Measurements from ENCODE around the gene RCSD1.

RCSD1 gene

DNA sequence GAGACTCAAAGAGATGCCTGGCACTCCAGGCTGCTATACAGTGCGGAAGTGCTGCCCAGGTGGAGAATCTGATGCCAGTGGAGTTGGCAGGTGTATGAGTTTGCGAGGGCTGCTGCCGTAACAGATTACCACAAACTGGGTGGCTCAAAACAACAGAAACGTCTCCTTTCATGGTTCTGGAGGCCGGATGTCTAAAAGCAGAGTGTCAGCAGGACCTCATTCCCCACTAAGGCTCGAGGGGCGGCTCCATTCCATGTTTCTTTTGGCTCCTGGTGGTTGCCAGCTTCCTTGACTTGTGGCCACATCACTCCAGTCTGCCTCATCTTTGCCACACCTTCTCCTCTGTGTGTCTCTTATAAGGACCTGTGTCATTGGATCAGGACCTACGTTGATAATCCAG, 10.0 kb downstream of the RCSD1 start:
- no peak for DNase-seq (ENCODE audit: low read depth, low spot score)

DNA sequence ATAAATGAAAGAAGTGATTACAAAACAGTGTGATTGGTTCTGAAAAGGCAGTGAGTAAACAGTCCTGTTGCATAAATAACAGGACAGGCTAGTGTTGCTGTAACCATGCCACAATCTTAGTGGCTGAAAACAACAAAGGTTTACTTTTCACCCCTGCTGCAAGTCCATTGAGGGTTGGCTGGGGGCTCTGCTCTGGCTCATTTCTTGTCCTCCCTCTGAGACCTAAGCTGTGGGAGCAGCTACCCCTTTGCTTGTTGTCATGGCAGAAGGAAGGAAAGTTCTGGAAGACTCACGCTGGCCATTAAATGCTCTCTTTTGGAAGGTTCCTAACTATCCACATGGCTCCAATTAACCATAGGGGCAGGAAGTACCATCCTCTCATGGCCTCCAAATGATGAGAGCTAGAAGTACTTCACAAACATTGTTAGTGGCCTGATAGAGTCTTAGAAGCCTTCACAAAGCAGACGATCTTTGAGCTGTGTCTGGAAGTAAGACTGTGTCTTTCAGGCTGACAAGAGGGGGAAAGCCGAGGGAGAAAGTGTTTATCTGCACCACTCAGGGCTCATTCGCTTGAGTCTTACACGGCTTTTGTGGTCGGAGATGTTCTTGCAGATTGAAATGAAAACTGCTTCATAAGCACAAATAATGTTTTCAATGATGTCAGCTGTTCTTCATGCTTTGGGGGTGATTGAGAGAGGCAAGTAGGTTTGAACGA, 11.9 kb downstream of the RCSD1 start:
- DNase-seq (ENCODE audit: low read depth, low spot score) = no peak

DNA sequence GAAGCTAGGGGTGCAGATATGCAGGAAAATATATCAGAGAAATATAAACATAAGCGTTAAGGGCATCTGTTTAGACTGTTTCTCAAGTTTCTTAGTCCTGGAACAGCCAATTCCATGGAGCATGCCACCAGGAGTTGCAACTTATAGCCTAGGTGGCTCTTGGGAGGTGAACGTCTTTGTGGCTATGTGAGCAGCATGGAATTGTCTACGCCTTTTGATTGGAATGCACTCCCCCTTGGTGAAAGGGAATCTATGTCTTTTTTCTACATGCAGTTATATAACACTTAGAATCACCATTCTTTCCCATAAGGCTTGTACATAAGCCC, 12.4 kb downstream of the RCSD1 start:
- no peak for DNase-seq (ENCODE audit: low read depth, low spot score)

DNA sequence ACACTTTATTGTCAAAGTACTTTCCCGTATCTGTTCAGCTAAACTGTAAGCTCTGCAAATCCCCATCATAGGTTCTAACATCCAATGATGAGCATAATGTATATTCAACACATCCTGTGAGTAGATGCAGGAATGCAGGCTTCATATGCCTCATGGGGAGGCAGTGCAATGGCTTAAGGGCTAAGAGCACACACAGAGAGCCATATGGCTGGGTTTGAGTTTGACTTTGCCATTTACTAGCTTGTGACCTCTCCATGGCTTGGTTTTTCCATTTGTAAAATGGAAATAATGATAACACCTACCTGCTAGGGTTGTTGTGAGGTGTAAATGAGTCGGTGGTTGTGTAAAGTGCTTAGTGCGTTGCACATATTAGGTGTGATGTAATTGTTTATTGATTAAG, 13.4 kb downstream of the RCSD1 start:
- no peak for DNase-seq (ENCODE audit: low read depth, low spot score)

- DNase-seq (ENCODE audit: low read depth, low spot score) = no peak
These were observed 14.5 kb downstream of the RCSD1 start for GRCh38 chr1:167644551-167644950.

DNA sequence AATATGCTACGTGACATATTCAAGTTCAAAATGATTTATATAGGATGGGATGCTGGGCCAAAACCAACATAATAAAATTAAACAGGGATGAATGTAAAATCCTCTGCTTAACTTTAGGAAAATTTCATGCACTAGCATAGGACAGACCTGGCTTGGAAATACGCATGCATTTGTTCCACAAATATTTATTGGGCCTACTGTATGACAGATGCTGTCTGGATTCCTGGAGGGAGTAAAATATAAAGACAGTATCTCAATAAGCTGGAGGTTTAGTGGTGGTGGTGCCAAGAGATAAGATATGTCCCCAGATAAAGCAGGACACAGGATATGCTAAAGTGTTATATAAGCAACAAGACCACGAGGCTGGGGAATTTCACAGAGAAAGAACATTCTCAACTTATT, 15.1 kb downstream of the RCSD1 start:
- no peak for DNase-seq (ENCODE audit: low read depth, low spot score)

DNA sequence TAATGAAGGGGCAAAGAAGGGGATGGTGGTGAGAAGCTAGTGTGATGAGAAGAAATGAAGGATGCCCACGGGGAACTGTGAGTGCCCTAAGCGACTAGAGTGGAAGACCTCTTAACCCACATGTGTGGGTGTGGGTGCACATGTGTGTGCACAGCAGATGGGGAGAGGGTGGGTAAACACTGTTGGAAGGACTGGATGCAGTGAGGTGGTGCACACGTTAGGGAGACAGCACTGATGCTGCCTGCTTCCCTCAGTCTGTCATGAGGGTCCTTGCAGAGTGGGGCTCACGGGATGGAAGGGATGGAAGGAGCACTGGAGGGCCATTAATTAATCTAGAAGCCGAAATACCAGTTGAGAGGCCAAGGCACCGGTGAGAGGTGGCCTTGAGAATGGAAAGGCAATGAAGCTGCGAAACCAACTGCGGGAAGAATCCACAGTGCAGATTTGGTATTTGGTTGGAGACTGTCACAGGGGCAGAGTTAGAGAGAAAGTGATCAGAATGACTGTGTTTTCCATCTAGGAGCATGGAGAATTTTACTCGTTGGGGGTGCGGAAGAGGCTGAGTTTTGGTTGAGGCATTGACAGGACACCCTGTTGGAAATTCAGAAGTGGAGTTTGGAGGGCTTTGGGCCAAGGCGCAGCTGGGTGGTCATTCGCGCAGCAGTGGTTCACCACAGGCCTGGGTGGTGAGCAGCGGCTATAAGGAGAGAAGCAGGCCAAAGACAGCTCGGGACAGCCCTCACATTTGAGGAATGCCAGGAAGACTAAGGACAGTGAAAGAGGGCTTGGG, 15.8 kb downstream of the RCSD1 start:
- no peak for DNase-seq (ENCODE audit: low read depth, low spot score)

GRCh38 chr1:167648252-167648849, 18.3 kb downstream of the RCSD1 start:
- DNase-seq (ENCODE audit: low read depth, low spot score) = no peak

GRCh38 chr1:167648978-167649744, 19.1 kb downstream of the RCSD1 start:
- no peak for DNase-seq (ENCODE audit: low read depth, low spot score)

DNA sequence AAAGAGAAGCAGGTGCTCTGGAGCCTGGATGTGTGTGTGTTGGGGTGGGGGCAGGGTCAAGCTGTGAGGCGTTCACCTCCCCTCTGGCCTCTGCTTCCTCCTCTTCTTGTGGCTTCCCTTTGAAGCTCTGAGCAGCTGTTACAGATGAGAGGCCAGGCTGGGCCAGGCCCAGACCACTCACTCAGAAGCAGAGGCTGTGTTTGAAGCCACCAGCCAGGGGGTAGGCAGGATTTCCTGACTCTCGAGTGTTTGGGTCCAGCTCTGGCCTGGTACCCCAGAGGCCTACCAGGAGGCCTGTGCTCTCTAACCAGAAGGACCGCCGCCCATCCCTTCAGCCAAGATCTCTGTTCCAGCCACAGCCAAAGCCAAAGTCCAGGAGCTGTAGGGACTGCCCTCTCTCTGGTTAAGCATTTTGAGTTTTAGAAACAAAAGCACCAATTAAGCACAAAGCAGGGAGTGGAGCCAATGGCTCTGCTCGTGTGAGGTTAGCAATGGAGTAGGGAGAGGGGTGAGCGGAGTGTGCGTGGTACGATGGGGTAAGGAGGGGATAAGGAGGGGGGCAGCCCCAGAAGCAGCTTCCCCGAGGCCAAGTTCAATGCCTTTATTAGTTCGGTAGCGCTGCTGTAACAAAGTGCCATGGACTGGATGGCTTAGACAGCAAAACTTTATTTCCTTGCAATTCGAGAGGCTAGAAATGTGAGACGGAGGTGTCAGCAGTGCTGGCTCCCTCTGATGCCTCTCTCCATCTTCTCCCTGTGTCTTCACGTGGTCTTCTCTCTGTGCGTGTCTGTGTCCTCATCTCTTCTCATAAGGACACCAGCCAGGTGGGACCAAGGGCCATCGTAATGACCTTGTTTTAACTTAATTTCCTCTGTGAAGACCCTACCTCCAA, 20.5 kb downstream of the RCSD1 start:
- no peak for DNase-seq (ENCODE audit: low read depth, low spot score)

- no peak for DNase-seq (ENCODE audit: low read depth, low spot score)
These were observed 21.2 kb downstream of the RCSD1 start for GRCh38 chr1:167651161-167651693.

DNA sequence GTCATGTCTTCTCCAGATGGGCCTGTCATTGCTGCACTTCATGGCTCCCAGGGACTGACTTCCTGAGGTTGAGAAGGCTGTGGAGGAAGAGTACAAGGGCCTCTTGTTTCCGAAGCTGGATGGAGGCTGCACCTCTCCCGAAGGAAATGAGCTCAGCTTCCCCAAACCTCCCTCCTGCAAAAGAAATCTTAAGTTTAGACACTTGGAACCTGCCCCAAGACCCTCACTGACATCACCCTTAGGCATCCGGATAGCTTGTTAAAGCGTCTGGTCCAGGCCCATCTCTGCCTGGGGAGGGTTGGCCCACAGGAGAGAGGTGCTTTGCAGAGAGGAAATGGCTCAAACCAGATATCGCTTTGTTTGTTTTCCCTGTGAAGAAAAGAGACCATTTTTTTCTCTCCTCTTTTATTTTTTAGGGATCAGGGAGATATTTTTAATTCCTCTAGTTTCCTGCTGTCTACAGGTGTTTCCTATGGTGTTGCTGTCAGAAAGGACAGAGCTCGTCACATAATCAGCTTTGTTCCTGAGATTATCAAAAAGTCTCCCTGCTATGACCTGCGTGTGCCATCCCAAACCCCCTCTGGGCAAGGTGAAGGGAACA, 25.0 kb downstream of the RCSD1 start:
- no peak for DNase-seq (ENCODE audit: low read depth, low spot score)

GRCh38 chr1:167656657-167657056, 26.6 kb downstream of the RCSD1 start:
- DNase-seq (ENCODE audit: low read depth, low spot score) = no peak

DNA sequence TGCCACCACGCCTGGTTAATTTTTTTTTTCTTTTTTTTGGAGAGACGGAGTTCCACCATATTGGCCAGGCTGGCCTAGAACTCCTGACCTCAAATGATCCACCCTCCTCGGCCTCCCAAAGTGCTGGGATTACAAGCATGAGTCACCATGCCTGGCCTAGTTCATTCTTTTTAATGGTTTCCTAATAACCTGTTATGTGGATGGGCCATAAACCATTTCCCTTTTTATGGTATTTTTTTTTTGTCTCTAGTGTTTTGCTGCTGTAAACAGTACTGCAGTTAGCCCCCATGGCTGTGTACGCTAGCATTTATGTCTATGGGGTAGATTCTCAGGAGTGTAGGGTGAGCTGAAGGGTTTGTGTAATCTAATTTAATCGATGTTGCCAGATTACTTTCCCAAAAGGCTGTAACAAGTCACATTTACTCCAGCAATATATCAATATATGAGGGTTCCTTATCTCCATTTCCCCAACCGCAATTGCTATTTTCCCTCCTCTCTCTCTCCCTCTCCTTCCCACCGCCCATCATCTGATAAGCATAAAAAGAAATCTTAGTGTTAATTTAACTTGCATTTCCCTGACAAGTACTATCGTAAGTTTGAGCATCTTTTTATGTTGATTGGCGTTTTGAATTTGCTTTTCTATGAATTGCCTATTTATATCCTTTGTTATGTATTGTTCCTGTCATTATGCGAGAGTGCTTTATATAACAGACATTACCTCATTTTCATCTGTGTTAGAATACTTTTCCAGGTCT, 28.7 kb downstream of the RCSD1 start:
- DNase-seq (ENCODE audit: low read depth, low spot score) = no peak

DNA sequence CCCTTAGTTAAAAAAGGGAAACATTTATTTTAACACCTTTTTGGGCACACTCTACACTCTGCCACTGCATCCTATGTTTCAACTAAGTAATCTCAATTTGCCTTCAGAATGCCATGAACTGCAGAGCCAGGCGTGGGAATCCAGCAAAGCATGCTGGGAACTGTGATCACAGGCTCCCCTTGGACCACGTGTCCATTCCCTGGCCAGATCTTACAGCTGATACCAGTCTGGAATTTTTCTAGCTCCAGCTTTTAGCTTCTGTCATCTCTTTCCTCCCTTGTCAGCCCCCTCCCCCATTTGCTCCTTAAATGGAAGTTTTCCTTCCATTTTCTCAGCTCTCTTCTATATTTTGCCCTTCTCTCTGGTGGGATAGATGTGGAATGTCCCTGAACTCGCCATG, 29.4 kb downstream of the RCSD1 start:
- no peak for DNase-seq (ENCODE audit: low read depth, low spot score)

DNA sequence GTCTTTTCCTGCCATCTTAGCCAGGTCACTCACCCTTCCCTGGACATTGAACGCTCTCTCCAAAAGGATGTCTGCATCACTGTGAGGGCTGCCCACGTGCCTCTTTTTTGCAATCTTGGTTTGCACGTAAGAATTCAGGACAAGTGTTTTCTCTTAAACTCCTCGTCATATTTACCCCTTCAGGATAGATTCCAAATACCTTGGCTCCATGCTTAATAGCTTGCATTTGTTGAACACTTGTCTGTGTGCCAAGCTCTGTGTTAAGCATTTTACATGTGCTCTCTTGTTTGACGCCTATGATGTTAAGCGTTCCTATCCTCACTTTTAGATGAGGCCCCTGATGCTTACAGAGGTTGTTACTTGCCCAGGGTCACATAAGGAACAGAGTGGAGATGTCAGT, 29.8 kb downstream of the RCSD1 start:
- DNase-seq (ENCODE audit: low read depth, low spot score) = no peak

GRCh38 chr1:167661527-167662426, 31.7 kb downstream of the RCSD1 start:
- DNase-seq (ENCODE audit: low read depth, low spot score) = no peak

DNA sequence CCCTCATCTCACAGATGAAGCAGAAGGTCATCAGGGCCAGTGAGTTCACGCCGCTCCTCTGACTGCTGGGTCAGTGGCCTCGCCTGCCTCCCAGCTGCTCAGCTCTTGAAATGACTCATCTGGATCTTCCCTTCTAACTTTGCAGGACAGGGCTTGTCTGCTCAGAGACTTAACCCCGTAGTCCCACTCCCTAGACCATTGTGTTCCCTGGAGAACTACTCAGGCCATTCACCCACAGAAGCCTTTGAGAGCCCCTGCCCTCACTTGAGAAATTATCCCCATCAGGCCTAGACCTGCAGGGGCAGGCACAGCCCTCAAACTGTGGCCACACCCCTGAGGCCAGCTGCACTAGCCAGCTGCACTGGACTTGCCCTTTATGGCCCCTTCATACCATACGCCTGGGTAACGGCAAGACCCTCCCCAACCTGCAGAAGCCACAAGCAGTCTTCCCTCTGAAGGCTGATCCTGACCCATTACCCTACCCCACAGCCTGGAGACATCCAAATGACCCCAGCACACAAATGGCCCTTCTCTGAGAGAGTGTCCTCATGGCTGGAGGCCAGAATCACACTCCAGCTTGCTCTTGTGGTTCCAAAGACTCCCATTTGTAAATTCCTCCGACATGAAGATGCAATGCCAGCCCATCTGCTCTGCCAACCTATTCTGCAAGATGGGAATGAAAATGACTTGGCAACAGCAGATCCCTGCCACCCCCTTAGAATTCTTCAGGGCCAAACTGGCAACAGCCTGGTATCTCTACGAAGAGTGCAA, 33.2 kb downstream of the RCSD1 start:
- DNase-seq (ENCODE audit: low read depth, low spot score) = no peak
